Astrocyte (in vitro differentiated cells and primary cell): ENCODE results near the gene NSL1.

Source experiments
- CTCF ChIP-seq: IDR thresholded peaks from 2 replicates; pipeline ENCODE4 v1.5.1; 2011; ENCODE audit warnings: low read depth, mild to moderate bottlenecking, inconsistent platforms, low read length, moderate library complexity; ENCODE audit not compliant: insufficient read depth
- EZH2 ChIP-seq: IDR thresholded peaks from 2 replicates; pipeline ENCODE4 v1.6.1; 2012; ENCODE audit warnings: mild to moderate bottlenecking, low read length, inconsistent platforms; ENCODE audit not compliant: insufficient read depth

- TF ChIP-seq CTCF: no peak
- no peak for TF ChIP-seq EZH2
Observed at GRCh38 chr1:212746546-212746945, 45.0 kb downstream of the NSL1 start.
